Endothelial cell of umbilical vein (primary cell): Measurements from ENCODE around the gene SESTD1. TPM values are rescaled to one million over a fixed set of nuclear protein-coding genes. Genes with fewer than 3 reads are reported as not detected.

Experiments
- BruUV-seq: library from RNA; stranded (reverse); fragments of 400-500 nt; replicated peaks from 2 replicates; lab custom pipeline; 2021; lab: Mats Ljungman, UMichigan
- CTCF ChIA-PET: fragments of 300-600, 350-600 bp; sonication (Branson Sonifier 250); formaldehyde crosslinking; loops from one replicate; lab custom pipeline; 2021; ENCODE audit warnings: antibody characterized with exemption, inconsistent platforms; lab: Charles Lee
- POLR2A ChIA-PET: fragments of 300-600, 350-600 bp; sonication (Branson Sonifier 250); formaldehyde crosslinking; loops from one replicate; lab custom pipeline; 2021; ENCODE audit warnings: antibody characterized with exemption, inconsistent platforms; lab: Charles Lee
- DNase-seq: peaks from one replicate; pipeline ENCODE4 v3.0.0-alpha.2; 2011; ENCODE audit warnings: low read depth, low spot score
- FAIRE-seq: peaks from 2 replicates; lab custom pipeline; 2011; peaks lifted over from hg19 to GRCh38; lab: Jason Lieb, UNC
- H2AFZ ChIP-seq: 2 replicates; pipeline ENCODE4 v1.6.0; 2012; ENCODE audit warnings: low read depth, low read length, control low read depth, inconsistent platforms
- H3K27ac ChIP-seq: 2 replicates; pipeline ENCODE4 v1.5.1; 2011; ENCODE audit warnings: low read depth, mild to moderate bottlenecking, control low read depth, low read length, moderate library complexity; ENCODE audit not compliant: insufficient read depth
- H3K27me3 ChIP-seq, 2 experiments: 2 replicates each; pipeline versions ENCODE4 v1.6.0 to v1.6.1; 2011; ENCODE audit warnings: low read length in 2 of 2, mixed read lengths in 1 of 2; ENCODE audit not compliant: control insufficient read depth in 2 of 2, insufficient read depth in 2 of 2
- H3K36me3 ChIP-seq, 2 experiments: 2 replicates in 1 of 2; 3 replicates in 1 of 2; pipeline ENCODE4 v1.5.1; 2011; ENCODE audit warnings: low read length in 2 of 2, mild to moderate bottlenecking in 1 of 2, moderate library complexity in 1 of 2; ENCODE audit not compliant: control insufficient read depth in 2 of 2, insufficient read depth in 2 of 2; ENCODE audit errors: extremely low read depth in 1 of 2
- H3K4me1 ChIP-seq: 3 replicates; pipeline ENCODE4 v1.5.1; 2011; ENCODE audit warnings: mild to moderate bottlenecking, low read length; ENCODE audit not compliant: control insufficient read depth, insufficient read depth; ENCODE audit errors: extremely low read depth
- H3K4me2 ChIP-seq: 2 replicates; pipeline ENCODE4 v1.6.1; 2011; ENCODE audit warnings: low read length, control low read depth, mixed read lengths; ENCODE audit not compliant: insufficient read depth
- H3K4me3 ChIP-seq, 3 experiments: fragments of 200-600 bp in 1 of 3; sonication (generic), shearing (Covaris generic) in 1 of 3; replicated peaks in 1 of 3; 2 replicates each; pipeline ENCODE4 v1.5.1; 2011 to 2016; ENCODE audit warnings: control low read depth in 3 of 3, low read length in 3 of 3, mild to moderate bottlenecking in 2 of 3, inconsistent platforms in 1 of 3, low read depth in 1 of 3, moderate library complexity in 1 of 3; ENCODE audit not compliant: insufficient read depth in 1 of 3
- H3K79me2 ChIP-seq: 2 replicates; pipeline ENCODE4 v1.6.0; 2012; ENCODE audit warnings: low read length, inconsistent platforms; ENCODE audit not compliant: control insufficient read depth, insufficient read depth
- H3K9ac ChIP-seq: replicated peaks from 2 replicates; pipeline ENCODE3; 2011; ENCODE audit warnings: low read length, control low read depth; ENCODE audit not compliant: insufficient read depth; ENCODE audit errors: extremely low read depth
- H3K9me1 ChIP-seq: replicated peaks from 3 replicates; pipeline ENCODE4 v1.6.0; 2011; ENCODE audit warnings: mild to moderate bottlenecking, low read length; ENCODE audit not compliant: control insufficient read depth, insufficient read depth; ENCODE audit errors: extremely low read depth
- H3K9me3 ChIP-seq: replicated peaks from 2 replicates; pipeline ENCODE4 v1.5.1; 2012; ENCODE audit warnings: low read length, inconsistent platforms; ENCODE audit not compliant: control insufficient read depth, insufficient read depth
- H4K20me1 ChIP-seq: replicated peaks from 2 replicates; pipeline ENCODE3; 2011; ENCODE audit warnings: mild to moderate bottlenecking, low read length; ENCODE audit not compliant: control insufficient read depth, insufficient read depth; ENCODE audit errors: extremely low read depth
- CTCF ChIP-seq, 2 donors: IDR thresholded peaks; 1 replicate in 1 of 2; 2 replicates in 1 of 2; pipeline ENCODE4 v1.5.1; 2011; ENCODE audit warnings: low read length in 2 of 2, mild to moderate bottlenecking in 2 of 2, moderate library complexity in 2 of 2, control low read depth in 1 of 2, inconsistent platforms in 1 of 2, low read depth in 1 of 2; ENCODE audit not compliant: insufficient read depth in 1 of 2; ENCODE audit errors: extremely low read depth in 1 of 2
- EZH2 ChIP-seq: IDR thresholded peaks from 2 replicates; pipeline ENCODE4 v1.6.1; 2012; ENCODE audit warnings: borderline replicate concordance, low read depth, mild to moderate bottlenecking, moderate library complexity, low read length, inconsistent platforms; ENCODE audit not compliant: severe bottlenecking
- FOS ChIP-seq: IDR thresholded peaks from 2 replicates; pipeline ENCODE4 v1.6.1; 2011; ENCODE audit warnings: mild to moderate bottlenecking, low read length, moderate library complexity, borderline replicate concordance; ENCODE audit not compliant: insufficient read depth
- GATA2 ChIP-seq: IDR thresholded peaks from 2 replicates; pipeline ENCODE4 v1.7.0; 2011; ENCODE audit warnings: low read depth, mild to moderate bottlenecking, moderate library complexity, mixed read lengths, low read length; ENCODE audit not compliant: insufficient read length, insufficient read depth
- MYC ChIP-seq: IDR thresholded peaks from one replicate; pipeline ENCODE4 v1.6.1; 2011; ENCODE audit warnings: mild to moderate bottlenecking, low read depth, low read length
- dilution Hi-C: fragments of 300-500 bp; cut with MboI; formaldehyde crosslinking; loops from one replicate; pipeline ENCODE4 v1.15.0; 2019; ENCODE audit warnings: low sequenced_read_pairs; ENCODE audit not compliant: extremely low pct_ligation_motif_present
- intact Hi-C: fragments of 100-400 bp; cut with micrococcal nuclease; formaldehyde crosslinking; loops from one replicate; pipeline ENCODE4 v1.10.0; 2022
- polyA plus RNA-seq, 4 experiments: library from polyadenylated mRNA; depleted of rRNA in 3 of 4; stranded (reverse) in 3 of 4; unstranded in 1 of 4; fragments of >200 nt; gene quantifications; 2 replicates each; pipeline versions ENCODE4 v1.2.1 to v1.2.3, GENCODE V29; 2011 to 2012; ENCODE audit warnings: missing spikeins in 1 of 4
- total RNA-seq: library from RNA; stranded (reverse); gene quantifications from 2 replicates; pipeline ENCODE4 v1.2.3, GENCODE V29; 2021
- TF ChIP-seq, protein P1 (sequence below): IDR thresholded peaks from 2 replicates; pipeline ENCODE4 v1.6.1; 2011; ENCODE audit not compliant: insufficient read depth, insufficient read length

Gene SESTD1
- total and polyA plus RNA-seq, 2 donors (not counting 3 experiments of a cell fraction or from before 2014, with no cell fraction given): 9.8 to 72.4 TPM

DNA sequence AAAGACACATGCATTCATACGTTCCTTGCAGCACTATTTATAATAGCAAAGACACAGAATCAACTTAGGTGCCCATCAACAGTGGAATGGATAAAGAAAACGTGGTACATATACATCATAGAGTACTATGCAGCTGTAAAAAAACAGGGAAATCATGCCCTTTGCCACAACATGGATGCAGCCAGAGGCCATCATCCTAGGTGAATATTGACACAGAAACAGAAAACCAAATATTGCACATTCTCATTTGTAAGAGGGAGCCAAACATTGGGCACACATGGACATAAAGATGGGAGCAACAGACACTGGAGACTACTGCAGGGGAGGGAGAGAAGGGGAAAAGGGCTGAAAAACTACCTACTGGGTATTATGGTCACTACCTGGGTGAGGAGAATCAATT, 73.5 kb downstream of the SESTD1 start:
- Histone ChIP-seq H3K9me1 (no peaks in the 10 kb centered on the region), H3K9me3 (no peaks in the 10 kb centered on the region), H3K27me3 (no peaks in the 10 kb centered on the region), H3K4me3 (no peak overlapping the region), H3K79me2 (peaks cover 57% of the 10 kb centered on the region), H3K36me3 (no peaks in the 10 kb centered on the region), H3K9ac (no peak overlapping the region), H2AFZ (no peak overlapping the region), H4K20me1 (peaks cover 2% of the 10 kb centered on the region), H3K4me2 (no peak overlapping the region), H3K4me1 (no peaks in the 10 kb centered on the region), H3K27ac (no peak overlapping the region)
- DNase-seq (no peak), FAIRE-seq (no peak)
- intact Hi-C loops (no loop called here), dilution Hi-C loops (no loop called here)
- ChIA-PET CTCF (no interaction called here), POLR2A (no interaction called here)
- no TSS peak for BruUV-seq
- no peak for TF ChIP-seq MYC

DNA sequence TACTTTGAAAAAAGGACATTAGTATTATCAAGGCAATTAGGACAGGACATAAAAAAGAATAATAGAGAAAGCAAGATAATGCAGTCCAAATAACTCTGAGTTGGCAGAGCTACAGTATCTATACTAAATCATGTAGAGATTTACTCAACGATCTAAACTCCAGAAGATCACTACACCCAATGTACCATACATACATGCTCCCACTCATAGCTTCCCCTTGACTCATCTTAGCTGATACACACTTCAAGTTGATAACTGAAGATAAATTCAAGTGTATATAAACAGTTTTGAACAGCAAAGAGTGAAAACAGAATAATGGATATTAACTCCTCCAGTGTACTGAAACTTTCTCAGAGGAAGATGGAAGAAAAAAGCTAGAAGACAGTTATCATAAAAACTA, 78.5 kb downstream of the SESTD1 start:
- intact Hi-C loops: no loop called here
- DNase-seq (no peak), FAIRE-seq (no peak)
- ChIA-PET POLR2A (no interaction called here), CTCF (interaction anchor here (1.2 kb wide), 1 partner anchor 10 kb away, joined by 3 read pairs; no protein-coding TSS in a partner anchor)
- no peaks in the 10 kb centered on the region for H3K9me3 ChIP-seq
- H3K4me1 ChIP-seq: no peaks in the 10 kb centered on the region
- no peak overlapping the region for H3K4me3 ChIP-seq
- no TSS peak for BruUV-seq
- no peaks in the 10 kb centered on the region for H3K27me3 ChIP-seq
- dilution Hi-C loops: no loop called here
- H3K9me1 ChIP-seq: no peaks in the 10 kb centered on the region
- peaks cover 33% of the 10 kb centered on the region for H3K79me2 ChIP-seq
- no peaks in the 10 kb centered on the region for H4K20me1 ChIP-seq
- H3K9ac ChIP-seq: no peak overlapping the region
- no peak overlapping the region for H3K27ac ChIP-seq
- no peaks in the 10 kb centered on the region for H3K36me3 ChIP-seq
- no peak overlapping the region for H3K4me2 ChIP-seq
- no peak overlapping the region for H2AFZ ChIP-seq
- peak; percentile 15 for TF ChIP-seq FOS
- no peak for TF ChIP-seq EZH2
- TF ChIP-seq MYC: no peak
- TF ChIP-seq, protein P1, sequence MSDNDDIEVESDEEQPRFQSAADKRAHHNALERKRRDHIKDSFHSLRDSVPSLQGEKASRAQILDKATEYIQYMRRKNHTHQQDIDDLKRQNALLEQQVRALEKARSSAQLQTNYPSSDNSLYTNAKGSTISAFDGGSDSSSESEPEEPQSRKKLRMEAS: no peak
- no peak for TF ChIP-seq GATA2
- TF ChIP-seq CTCF (IDR thresholded peaks at IDR 0.05; ENCODE audit: extremely low read depth in 1 of 2, insufficient read depth in 1 of 2, low read depth in 1 of 2, low read length in 2 of 2): no peak
